ENCODE results near the gene KPNA6. TPM values are rescaled to one million over a fixed set of nuclear protein-coding genes. Genes with fewer than 3 reads are reported as not detected.

KPNA6 gene
- total and polyA plus RNA-seq, 9 of the 15 experiments (the other 6 are each of a cell fraction or from before 2014, with no cell fraction given) = 20.1 to 54.6 (median 32.2) TPM

GRCh38 chr1:32186077-32186476 lies 78.2 kb downstream of the KPNA6 start (continued):
- TF ChIP-seq, protein P1, sequence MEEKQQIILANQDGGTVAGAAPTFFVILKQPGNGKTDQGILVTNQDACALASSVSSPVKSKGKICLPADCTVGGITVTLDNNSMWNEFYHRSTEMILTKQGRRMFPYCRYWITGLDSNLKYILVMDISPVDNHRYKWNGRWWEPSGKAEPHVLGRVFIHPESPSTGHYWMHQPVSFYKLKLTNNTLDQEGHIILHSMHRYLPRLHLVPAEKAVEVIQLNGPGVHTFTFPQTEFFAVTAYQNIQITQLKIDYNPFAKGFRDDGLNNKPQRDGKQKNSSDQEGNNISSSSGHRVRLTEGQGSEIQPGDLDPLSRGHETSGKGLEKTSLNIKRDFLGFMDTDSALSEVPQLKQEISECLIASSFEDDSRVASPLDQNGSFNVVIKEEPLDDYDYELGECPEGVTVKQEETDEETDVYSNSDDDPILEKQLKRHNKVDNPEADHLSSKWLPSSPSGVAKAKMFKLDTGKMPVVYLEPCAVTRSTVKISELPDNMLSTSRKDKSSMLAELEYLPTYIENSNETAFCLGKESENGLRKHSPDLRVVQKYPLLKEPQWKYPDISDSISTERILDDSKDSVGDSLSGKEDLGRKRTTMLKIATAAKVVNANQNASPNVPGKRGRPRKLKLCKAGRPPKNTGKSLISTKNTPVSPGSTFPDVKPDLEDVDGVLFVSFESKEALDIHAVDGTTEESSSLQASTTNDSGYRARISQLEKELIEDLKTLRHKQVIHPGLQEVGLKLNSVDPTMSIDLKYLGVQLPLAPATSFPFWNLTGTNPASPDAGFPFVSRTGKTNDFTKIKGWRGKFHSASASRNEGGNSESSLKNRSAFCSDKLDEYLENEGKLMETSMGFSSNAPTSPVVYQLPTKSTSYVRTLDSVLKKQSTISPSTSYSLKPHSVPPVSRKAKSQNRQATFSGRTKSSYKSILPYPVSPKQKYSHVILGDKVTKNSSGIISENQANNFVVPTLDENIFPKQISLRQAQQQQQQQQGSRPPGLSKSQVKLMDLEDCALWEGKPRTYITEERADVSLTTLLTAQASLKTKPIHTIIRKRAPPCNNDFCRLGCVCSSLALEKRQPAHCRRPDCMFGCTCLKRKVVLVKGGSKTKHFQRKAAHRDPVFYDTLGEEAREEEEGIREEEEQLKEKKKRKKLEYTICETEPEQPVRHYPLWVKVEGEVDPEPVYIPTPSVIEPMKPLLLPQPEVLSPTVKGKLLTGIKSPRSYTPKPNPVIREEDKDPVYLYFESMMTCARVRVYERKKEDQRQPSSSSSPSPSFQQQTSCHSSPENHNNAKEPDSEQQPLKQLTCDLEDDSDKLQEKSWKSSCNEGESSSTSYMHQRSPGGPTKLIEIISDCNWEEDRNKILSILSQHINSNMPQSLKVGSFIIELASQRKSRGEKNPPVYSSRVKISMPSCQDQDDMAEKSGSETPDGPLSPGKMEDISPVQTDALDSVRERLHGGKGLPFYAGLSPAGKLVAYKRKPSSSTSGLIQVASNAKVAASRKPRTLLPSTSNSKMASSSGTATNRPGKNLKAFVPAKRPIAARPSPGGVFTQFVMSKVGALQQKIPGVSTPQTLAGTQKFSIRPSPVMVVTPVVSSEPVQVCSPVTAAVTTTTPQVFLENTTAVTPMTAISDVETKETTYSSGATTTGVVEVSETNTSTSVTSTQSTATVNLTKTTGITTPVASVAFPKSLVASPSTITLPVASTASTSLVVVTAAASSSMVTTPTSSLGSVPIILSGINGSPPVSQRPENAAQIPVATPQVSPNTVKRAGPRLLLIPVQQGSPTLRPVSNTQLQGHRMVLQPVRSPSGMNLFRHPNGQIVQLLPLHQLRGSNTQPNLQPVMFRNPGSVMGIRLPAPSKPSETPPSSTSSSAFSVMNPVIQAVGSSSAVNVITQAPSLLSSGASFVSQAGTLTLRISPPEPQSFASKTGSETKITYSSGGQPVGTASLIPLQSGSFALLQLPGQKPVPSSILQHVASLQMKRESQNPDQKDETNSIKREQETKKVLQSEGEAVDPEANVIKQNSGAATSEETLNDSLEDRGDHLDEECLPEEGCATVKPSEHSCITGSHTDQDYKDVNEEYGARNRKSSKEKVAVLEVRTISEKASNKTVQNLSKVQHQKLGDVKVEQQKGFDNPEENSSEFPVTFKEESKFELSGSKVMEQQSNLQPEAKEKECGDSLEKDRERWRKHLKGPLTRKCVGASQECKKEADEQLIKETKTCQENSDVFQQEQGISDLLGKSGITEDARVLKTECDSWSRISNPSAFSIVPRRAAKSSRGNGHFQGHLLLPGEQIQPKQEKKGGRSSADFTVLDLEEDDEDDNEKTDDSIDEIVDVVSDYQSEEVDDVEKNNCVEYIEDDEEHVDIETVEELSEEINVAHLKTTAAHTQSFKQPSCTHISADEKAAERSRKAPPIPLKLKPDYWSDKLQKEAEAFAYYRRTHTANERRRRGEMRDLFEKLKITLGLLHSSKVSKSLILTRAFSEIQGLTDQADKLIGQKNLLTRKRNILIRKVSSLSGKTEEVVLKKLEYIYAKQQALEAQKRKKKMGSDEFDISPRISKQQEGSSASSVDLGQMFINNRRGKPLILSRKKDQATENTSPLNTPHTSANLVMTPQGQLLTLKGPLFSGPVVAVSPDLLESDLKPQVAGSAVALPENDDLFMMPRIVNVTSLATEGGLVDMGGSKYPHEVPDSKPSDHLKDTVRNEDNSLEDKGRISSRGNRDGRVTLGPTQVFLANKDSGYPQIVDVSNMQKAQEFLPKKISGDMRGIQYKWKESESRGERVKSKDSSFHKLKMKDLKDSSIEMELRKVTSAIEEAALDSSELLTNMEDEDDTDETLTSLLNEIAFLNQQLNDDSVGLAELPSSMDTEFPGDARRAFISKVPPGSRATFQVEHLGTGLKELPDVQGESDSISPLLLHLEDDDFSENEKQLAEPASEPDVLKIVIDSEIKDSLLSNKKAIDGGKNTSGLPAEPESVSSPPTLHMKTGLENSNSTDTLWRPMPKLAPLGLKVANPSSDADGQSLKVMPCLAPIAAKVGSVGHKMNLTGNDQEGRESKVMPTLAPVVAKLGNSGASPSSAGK (IDR thresholded peaks at IDR 0.05) = no peak
- TF ChIP-seq HDAC8 (tag; IDR thresholded peaks at IDR 0.05) = no peak
- no peak for TF ChIP-seq SRSF1 (IDR thresholded peaks at IDR 0.05; ENCODE audit: low read depth, low read length)
- TF ChIP-seq, protein P2, sequence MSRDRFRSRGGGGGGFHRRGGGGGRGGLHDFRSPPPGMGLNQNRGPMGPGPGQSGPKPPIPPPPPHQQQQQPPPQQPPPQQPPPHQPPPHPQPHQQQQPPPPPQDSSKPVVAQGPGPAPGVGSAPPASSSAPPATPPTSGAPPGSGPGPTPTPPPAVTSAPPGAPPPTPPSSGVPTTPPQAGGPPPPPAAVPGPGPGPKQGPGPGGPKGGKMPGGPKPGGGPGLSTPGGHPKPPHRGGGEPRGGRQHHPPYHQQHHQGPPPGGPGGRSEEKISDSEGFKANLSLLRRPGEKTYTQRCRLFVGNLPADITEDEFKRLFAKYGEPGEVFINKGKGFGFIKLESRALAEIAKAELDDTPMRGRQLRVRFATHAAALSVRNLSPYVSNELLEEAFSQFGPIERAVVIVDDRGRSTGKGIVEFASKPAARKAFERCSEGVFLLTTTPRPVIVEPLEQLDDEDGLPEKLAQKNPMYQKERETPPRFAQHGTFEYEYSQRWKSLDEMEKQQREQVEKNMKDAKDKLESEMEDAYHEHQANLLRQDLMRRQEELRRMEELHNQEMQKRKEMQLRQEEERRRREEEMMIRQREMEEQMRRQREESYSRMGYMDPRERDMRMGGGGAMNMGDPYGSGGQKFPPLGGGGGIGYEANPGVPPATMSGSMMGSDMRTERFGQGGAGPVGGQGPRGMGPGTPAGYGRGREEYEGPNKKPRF (IDR thresholded peaks at IDR 0.05; ENCODE audit: low read depth, low read length) = no peak
- TF ChIP-seq SMARCB1 (IDR thresholded peaks at IDR 0.05; ENCODE audit: insufficient read length, low read depth) = no peak
- TF ChIP-seq ZNF133 (CRISPR knock-in tag; IDR thresholded peaks at IDR 0.05) = no peak
- no peak for TF ChIP-seq ZNF212 (CRISPR knock-in tag; IDR thresholded peaks at IDR 0.05)
- peak; percentile 90 for TF ChIP-seq CEBPG (CRISPR knock-in tag; IDR thresholded peaks at IDR 0.05)
- peak in 1 of 2 experiments; percentile 81; a peak in 3 of 4 replicates for TF ChIP-seq CEBPG (tag; conservative IDR thresholded peaks at IDR 0.05 in 1 of 2, IDR thresholded peaks at IDR 0.05 in 1 of 2)
- TF ChIP-seq GATAD2B (IDR thresholded peaks at IDR 0.05; ENCODE audit: borderline replicate concordance) = no peak
- TF ChIP-seq THAP7 (CRISPR knock-in tag; IDR thresholded peaks at IDR 0.05) = no peak
- no peak for TF ChIP-seq ZNF354B (CRISPR knock-in tag; IDR thresholded peaks at IDR 0.05)
- no peak for TF ChIP-seq SIN3B (IDR thresholded peaks at IDR 0.05; ENCODE audit: low read depth)
- TF ChIP-seq ZBTB12 (CRISPR knock-in tag; IDR thresholded peaks at IDR 0.05) = no peak
